Erythroblast (primary cell): ENCODE results near the gene ADPRS.

ENCODE experiments used
- GATA1 ChIP-seq: IDR thresholded peaks from 2 replicates; pipeline ENCODE4 v1.6.1; 2011; ENCODE audit warnings: low read depth, mild to moderate bottlenecking, control low read depth, low read length, moderate library complexity
- POLR2A ChIP-seq: IDR thresholded peaks from 2 replicates; pipeline ENCODE4 v1.6.1; 2011; ENCODE audit warnings: mild to moderate bottlenecking, low read length

DNA sequence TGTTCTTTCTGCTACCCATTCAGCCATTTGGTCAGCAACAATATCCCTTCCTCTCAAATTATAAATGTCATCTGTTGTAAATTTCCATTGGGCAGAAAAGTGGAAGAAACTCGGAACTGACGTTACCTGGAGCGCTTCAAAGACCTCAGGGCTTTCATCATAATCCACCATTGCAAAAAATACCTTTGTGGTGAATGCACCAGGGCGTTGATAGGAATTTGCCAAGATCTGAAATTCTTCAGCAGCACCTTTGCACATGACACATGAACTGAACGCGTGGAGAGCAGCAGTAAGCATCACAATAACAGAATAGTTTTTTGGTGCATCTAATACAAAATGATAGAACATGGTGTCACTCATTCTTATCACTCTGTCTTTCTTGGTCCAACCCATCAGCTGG is 7.9 kb upstream of the ADPRS start:
- TF ChIP-seq POLR2A (no peak), GATA1 (no peak)
